Tibial nerve (tissue), 4 donors: Measurements from ENCODE around the gene MAPK8IP1. TPM values are rescaled to one million over a fixed set of nuclear protein-coding genes. Genes with fewer than 3 reads are reported as not detected.
A peak's percentile ranks its signal among the peaks of the same experiment; 100 is the strongest.

ENCODE experiments used
- DNase-seq, 2 donors: peaks; one replicate each; pipeline ENCODE4 v3.0.0-alpha.2; 2019; ENCODE audit warnings: low spot score in 2 of 2
- H3K27ac ChIP-seq, 4 donors: fragments of 200-600 bp; sonication (generic) in 3 of 4; one replicate each; pipeline ENCODE4 v1.5.1; 2017 to 2019; ENCODE audit warnings: mild to moderate bottlenecking in 1 of 4
- H3K27me3 ChIP-seq, 2 donors: fragments of 200-600 bp; sonication (generic) in 1 of 2; one replicate each; pipeline versions ENCODE4 v1.5.1 to v1.6.0; 2017 to 2019
- H3K36me3 ChIP-seq, 3 donors: fragments of 200-600 bp; sonication (generic); one replicate each; pipeline ENCODE4 v1.5.1; 2018 to 2019
- H3K4me1 ChIP-seq, 4 donors: fragments of 200-600 bp; sonication (generic) in 3 of 4; one replicate each; pipeline ENCODE4 v1.5.1; 2017 to 2019
- H3K4me3 ChIP-seq, 4 donors: fragments of 200-600 bp; sonication (generic) in 3 of 4; one replicate each; pipeline ENCODE4 v1.5.1; 2017 to 2019; ENCODE audit warnings: mild to moderate bottlenecking in 1 of 4, moderate library complexity in 1 of 4
- H3K9me3 ChIP-seq, 4 donors: fragments of 200-600 bp; sonication (generic) in 3 of 4; one replicate each; pipeline ENCODE4 v1.5.1; 2017 to 2019
- EP300 ChIP-seq, 2 donors: sonication (generic); formaldehyde crosslinking; IDR thresholded peaks; one replicate each; pipeline ENCODE4 v1.6.1; 2017; ENCODE audit warnings: antibody characterized with exemption in 2 of 2, mild to moderate bottlenecking in 1 of 2
- POLR2A ChIP-seq, 2 donors: fragments of 450-650 bp; IDR thresholded peaks; one replicate each; pipeline ENCODE4 v1.6.1; 2017; ENCODE audit warnings: antibody characterized with exemption in 2 of 2, mild to moderate bottlenecking in 2 of 2, moderate library complexity in 2 of 2
- WGBS, 2 donors: methylation state at CpG; one replicate each; pipeline ENCODE4 v1.1.5; 2018; 5-methylcytosine and 5-hydroxymethylcytosine counted together
- total RNA-seq, 4 donors: library from RNA; depleted of rRNA; stranded (reverse); fragments of >200 nt; gene quantifications; one replicate each; pipeline ENCODE4 v1.1.0, GENCODE V29; 2016
- TF ChIP-seq, protein P1 (sequence below), 5 experiments: fragments of 200-600 bp in 3 of 5; fragments of 450-650 bp in 2 of 5; sonication (generic) in 3 of 5; IDR thresholded peaks; one replicate each; pipeline ENCODE4 v1.5.1; 2016 to 2019; ENCODE audit warnings: antibody characterized with exemption in 5 of 5, mild to moderate bottlenecking in 3 of 5, moderate library complexity in 2 of 5

Gene MAPK8IP1
- total RNA-seq, 4 donors from 2014 or later = 165 to 298 (median 230) TPM

DNA sequence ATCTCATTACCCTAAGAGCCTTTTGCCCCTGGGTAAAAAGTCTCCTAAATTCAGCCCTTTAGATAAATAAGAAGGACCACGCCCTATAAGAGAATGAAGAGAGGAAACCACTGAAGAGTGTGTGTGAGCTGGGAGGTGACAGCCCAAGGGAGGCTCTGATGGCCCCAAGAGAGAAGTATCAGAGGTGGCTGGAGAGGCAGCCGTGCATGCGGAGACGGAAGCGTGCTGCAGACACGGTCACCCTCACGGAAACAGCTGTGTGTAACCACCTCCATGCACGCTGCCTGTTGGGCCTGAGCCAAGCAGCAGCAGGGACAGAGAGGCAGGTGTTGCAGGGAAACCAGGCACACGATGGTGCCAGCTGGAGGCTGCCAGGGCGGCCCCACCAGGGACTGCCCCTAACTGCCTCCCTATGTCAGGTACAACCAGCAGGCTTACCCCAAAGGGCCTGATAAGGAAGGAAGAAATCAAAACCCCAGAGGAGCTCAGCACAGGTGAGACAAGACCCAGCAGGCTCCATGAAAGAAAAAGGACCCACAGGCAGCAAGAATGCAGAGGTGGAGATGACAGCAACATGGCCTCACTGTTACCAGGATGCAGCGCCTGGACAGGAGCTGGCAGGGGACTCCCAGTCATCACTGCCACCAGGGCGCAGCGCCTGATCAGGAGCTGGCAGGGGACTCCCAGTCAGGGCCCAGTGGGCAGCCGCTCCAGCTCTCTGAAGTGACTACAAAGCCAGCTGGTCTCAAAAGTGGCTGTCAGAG, 44.8 kb downstream of the MAPK8IP1 start:
- H3K4me3 ChIP-seq = no peak overlapping the region
- H3K9me3 ChIP-seq = no peaks in the 10 kb centered on the region
- no peak for DNase-seq
- H3K4me1 ChIP-seq = peaks cover 0 to 23% (median 3%) of the 10 kb centered on the region in 4 donors
- peaks cover 0 to 54% (median 6%) of the 10 kb centered on the region in 3 donors for H3K36me3 ChIP-seq
- H3K27me3 ChIP-seq = no peaks in the 10 kb centered on the region
- TF ChIP-seq POLR2A (IDR thresholded peaks at IDR 0.05) (no peak), EP300 (IDR thresholded peaks at IDR 0.05) (no peak)
- TF ChIP-seq, protein P1, sequence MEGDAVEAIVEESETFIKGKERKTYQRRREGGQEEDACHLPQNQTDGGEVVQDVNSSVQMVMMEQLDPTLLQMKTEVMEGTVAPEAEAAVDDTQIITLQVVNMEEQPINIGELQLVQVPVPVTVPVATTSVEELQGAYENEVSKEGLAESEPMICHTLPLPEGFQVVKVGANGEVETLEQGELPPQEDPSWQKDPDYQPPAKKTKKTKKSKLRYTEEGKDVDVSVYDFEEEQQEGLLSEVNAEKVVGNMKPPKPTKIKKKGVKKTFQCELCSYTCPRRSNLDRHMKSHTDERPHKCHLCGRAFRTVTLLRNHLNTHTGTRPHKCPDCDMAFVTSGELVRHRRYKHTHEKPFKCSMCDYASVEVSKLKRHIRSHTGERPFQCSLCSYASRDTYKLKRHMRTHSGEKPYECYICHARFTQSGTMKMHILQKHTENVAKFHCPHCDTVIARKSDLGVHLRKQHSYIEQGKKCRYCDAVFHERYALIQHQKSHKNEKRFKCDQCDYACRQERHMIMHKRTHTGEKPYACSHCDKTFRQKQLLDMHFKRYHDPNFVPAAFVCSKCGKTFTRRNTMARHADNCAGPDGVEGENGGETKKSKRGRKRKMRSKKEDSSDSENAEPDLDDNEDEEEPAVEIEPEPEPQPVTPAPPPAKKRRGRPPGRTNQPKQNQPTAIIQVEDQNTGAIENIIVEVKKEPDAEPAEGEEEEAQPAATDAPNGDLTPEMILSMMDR (IDR thresholded peaks at IDR 0.05) = no peak
- 77 to 79% methylated on average over 14 of the region's 14 CpGs for WGBS, 2 donors
- peak overlapping the region in 1 of 4 donors; percentile 28 for H3K27ac ChIP-seq

DNA sequence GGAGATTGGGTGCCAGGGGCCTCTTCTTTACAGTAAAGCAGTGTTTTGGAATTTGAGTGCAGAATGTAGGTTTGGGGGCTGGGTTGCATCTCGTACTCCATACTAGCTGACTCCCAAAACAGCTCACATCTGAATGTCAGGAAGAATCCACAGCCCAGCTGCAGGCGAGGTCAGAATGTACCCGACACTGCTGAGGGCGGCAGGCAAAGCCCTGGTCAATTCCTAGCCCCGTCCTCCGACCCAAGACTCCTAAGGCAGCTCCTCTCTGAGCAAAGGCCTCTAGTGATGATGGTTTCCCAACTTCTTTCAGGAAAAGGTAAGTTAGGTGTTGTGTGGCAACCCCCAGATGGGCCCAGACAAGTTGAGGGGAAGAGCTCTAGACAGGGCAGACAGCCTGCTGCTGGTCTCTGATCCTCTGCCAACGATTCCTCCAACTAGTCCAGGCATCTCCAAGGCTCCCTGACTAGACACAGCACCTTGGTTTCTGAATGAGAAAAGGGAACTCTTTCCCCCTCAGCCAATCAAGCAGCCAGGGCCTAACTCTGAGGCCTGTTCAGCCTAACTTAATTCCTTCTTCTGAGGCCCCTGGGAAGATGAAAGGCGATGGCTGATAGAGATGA, 45.6 kb downstream of the MAPK8IP1 start:
- no peaks in the 10 kb centered on the region for H3K9me3 ChIP-seq
- H3K27ac ChIP-seq = no peak overlapping the region
- WGBS, 2 donors = 79 to 83% methylated on average over 8 of the region's 8 CpGs
- H3K27me3 ChIP-seq = no peaks in the 10 kb centered on the region
- TF ChIP-seq, protein P1 (IDR thresholded peaks at IDR 0.05) = no peak
- TF ChIP-seq POLR2A (IDR thresholded peaks at IDR 0.05) (no peak), EP300 (IDR thresholded peaks at IDR 0.05) (no peak)
- DNase-seq = no peak
- peaks cover 2 to 62% (median 7%) of the 10 kb centered on the region in 3 donors for H3K36me3 ChIP-seq
- H3K4me3 ChIP-seq = no peak overlapping the region
- peaks cover 0 to 23% (median 3%) of the 10 kb centered on the region in 4 donors for H3K4me1 ChIP-seq

DNA sequence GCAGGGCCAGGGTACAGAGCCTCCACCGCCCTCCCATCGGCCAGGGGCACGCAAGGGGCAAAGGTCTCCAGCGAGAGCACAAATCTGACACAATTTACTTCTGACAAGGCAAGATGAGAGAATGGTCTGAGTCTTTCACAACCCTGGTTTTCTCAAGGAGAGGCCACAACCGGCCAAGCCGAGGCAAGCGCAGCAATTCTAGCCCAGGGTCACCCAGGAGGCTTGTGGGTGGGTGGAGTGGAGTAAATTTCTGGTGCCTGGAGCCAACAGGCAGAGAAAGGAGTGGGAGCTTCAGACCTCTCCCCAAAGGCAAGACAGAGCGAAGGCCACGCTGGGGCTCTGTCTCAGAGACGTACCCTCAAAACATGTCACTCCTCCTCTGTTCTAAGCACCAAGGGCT, 46.3 kb downstream of the MAPK8IP1 start:
- TF ChIP-seq, protein P1 (IDR thresholded peaks at IDR 0.05) = no peak
- TF ChIP-seq EP300 (IDR thresholded peaks at IDR 0.05) (no peak), POLR2A (IDR thresholded peaks at IDR 0.05) (no peak)
- 65 to 67% methylated on average over 10 of the region's 10 CpGs for WGBS, 2 donors
- Histone ChIP-seq H3K27ac (no peak overlapping the region), H3K9me3 (no peaks in the 10 kb centered on the region), H3K36me3 (peaks cover 2 to 69% (median 11%) of the 10 kb centered on the region in 3 donors), H3K4me1 (peaks cover 0 to 23% (median 3%) of the 10 kb centered on the region in 4 donors), H3K27me3 (no peaks in the 10 kb centered on the region), H3K4me3 (no peak overlapping the region)
- DNase-seq = no peak

DNA sequence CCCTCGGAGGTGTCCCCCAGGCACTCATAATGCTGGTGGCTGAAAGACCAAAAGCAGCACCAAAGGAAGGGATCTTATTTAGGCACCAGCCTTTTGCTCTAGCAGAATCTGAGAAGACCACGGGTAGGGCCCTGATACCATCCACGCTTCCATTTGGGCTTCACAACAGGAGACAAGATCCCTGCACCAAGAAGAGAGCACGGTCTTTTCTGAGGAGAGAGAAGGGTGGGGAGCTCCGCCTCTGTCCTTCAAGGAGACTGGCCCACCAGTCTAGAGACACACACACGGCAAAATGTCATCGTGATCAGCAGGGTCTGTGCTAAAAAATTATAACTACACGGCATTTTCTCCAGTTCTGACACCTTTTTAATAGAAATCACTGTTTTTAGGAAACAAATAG, 46.8 kb downstream of the MAPK8IP1 start:
- 84 to 91% methylated on average over 8 of the region's 8 CpGs for WGBS, 2 donors
- Histone ChIP-seq H3K9me3 (no peaks in the 10 kb centered on the region), H3K27ac (no peak overlapping the region), H3K4me3 (no peak overlapping the region), H3K4me1 (peaks cover 0 to 23% (median 3%) of the 10 kb centered on the region in 4 donors), H3K27me3 (no peaks in the 10 kb centered on the region), H3K36me3 (peaks cover 2 to 74% (median 11%) of the 10 kb centered on the region in 3 donors)
- DNase-seq = no peak
- TF ChIP-seq, protein P1 (IDR thresholded peaks at IDR 0.05) = no peak
- TF ChIP-seq EP300 (IDR thresholded peaks at IDR 0.05) (no peak), POLR2A (IDR thresholded peaks at IDR 0.05) (no peak)
